GM21619 (cell line): ENCODE results near the gene TMEM86B.
"Not testable (repeated sequence)": the region's sequence is repeated elsewhere in the genome, so short reads cannot be mapped to it uniquely, and the experiment has no call there.

Experiments used
- ATAC-seq: cut with Tn5 transposase; IDR thresholded peaks from one replicate; pipeline ENCODE4 v1.9.1; 2021; ENCODE audit not compliant: unreplicated experiment

TMEM86B gene

GRCh38 chr19:55223291-55224037, 5.1 kb downstream of the TMEM86B start:
- ATAC-seq = no peak

- no peak for ATAC-seq
These were observed 8.0 kb downstream of the TMEM86B start for GRCh38 chr19:55220525-55220924.

- ATAC-seq = no peak
These were observed 11.9 kb downstream of the TMEM86B start for GRCh38 chr19:55216461-55217198.

GRCh38 chr19:55213547-55213946, 15.0 kb downstream of the TMEM86B start:
- ATAC-seq = no peak

GRCh38 chr19:55212447-55212846, 16.1 kb downstream of the TMEM86B start:
- no peak for ATAC-seq

- no peak for ATAC-seq
These were observed 18.7 kb downstream of the TMEM86B start for GRCh38 chr19:55209693-55210472.

GRCh38 chr19:55208880-55209692, 19.5 kb downstream of the TMEM86B start, which contains the start of gene PTPRH:
Gene PTPRH (minus strand): TSS chr19:55209501. CDS start chr19:55209433, 68 bp downstream.
- ATAC-seq = no peak

- no peak for ATAC-seq
These were observed 21.7 kb downstream of the TMEM86B start for GRCh38 chr19:55206664-55207500.

GRCh38 chr19:55202199-55202598, 26.4 kb downstream of the TMEM86B start:
- ATAC-seq = not testable (repeated sequence)

- no peak for ATAC-seq
These were observed 28.9 kb downstream of the TMEM86B start for GRCh38 chr19:55199620-55200204.

GRCh38 chr19:55198651-55199050, 29.9 kb downstream of the TMEM86B start:
- ATAC-seq = no peak

GRCh38 chr19:55197528-55197927, 31.0 kb downstream of the TMEM86B start:
- no peak for ATAC-seq

GRCh38 chr19:55196803-55197202, 31.8 kb downstream of the TMEM86B start:
- ATAC-seq = no peak

GRCh38 chr19:55193481-55193880, 35.1 kb downstream of the TMEM86B start:
- ATAC-seq = no peak

- no peak for ATAC-seq
These were observed 39.1 kb downstream of the TMEM86B start for GRCh38 chr19:55189403-55189835.

- no peak for ATAC-seq
These were observed 39.9 kb downstream of the TMEM86B start for GRCh38 chr19:55188625-55189024.

GRCh38 chr19:55186080-55186479, 42.5 kb downstream of the TMEM86B start:
- no peak for ATAC-seq

GRCh38 chr19:55181740-55182139, 46.8 kb downstream of the TMEM86B start:
- ATAC-seq = no peak
